Measurements from ENCODE around the gene RPL7A. TPM values are rescaled to one million over a fixed set of nuclear protein-coding genes. Genes with fewer than 3 reads are reported as not detected.

RPL7A gene
- total RNA-seq, 1 experiment from 2014 or later = 1,156 TPM

GRCh38 chr9:133382507-133383141 is 34.6 kb downstream of the RPL7A start:
- Histone ChIP-seq H3K4me3 (ENCODE audit: low read length) (no peak overlapping the region), H3K27ac (ENCODE audit: low read length) (no peak overlapping the region), H3K27me3 (ENCODE audit: low read length) (no peaks in the 10 kb centered on the region), H3K9me3 (ENCODE audit: low read length) (no peaks in the 10 kb centered on the region), H3K9ac (ENCODE audit: low read length) (no peak overlapping the region), H3K4me1 (ENCODE audit: insufficient read depth, low read length) (no peaks in the 10 kb centered on the region), H3K79me2 (ENCODE audit: low read length) (no peaks in the 10 kb centered on the region), H3F3A (ENCODE audit: low read length, unreplicated experiment) (no peaks in the 10 kb centered on the region), H3K4me2 (ENCODE audit: low read length) (no peak overlapping the region), H2AFZ (ENCODE audit: low read length) (no peak overlapping the region), H4K20me1 (ENCODE audit: low read length) (no peaks in the 10 kb centered on the region), H3K9me2 (replicated peaks; ENCODE audit: low read length) (no peaks in the 10 kb centered on the region), H3K36me3 (ENCODE audit: low read depth, low read length) (no peaks in the 10 kb centered on the region)
- intact Hi-C loops (cut with micrococcal nuclease) = no loop called here
- TF ChIP-seq EZH2phosphoT487 (IDR thresholded peaks at IDR 0.05; ENCODE audit: borderline replicate concordance, low read length) (no peak), EZH2 (IDR thresholded peaks at IDR 0.05; ENCODE audit: low read length, unreplicated experiment) (no peak)
- TF ChIP-seq, protein P1, sequence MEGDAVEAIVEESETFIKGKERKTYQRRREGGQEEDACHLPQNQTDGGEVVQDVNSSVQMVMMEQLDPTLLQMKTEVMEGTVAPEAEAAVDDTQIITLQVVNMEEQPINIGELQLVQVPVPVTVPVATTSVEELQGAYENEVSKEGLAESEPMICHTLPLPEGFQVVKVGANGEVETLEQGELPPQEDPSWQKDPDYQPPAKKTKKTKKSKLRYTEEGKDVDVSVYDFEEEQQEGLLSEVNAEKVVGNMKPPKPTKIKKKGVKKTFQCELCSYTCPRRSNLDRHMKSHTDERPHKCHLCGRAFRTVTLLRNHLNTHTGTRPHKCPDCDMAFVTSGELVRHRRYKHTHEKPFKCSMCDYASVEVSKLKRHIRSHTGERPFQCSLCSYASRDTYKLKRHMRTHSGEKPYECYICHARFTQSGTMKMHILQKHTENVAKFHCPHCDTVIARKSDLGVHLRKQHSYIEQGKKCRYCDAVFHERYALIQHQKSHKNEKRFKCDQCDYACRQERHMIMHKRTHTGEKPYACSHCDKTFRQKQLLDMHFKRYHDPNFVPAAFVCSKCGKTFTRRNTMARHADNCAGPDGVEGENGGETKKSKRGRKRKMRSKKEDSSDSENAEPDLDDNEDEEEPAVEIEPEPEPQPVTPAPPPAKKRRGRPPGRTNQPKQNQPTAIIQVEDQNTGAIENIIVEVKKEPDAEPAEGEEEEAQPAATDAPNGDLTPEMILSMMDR (conservative IDR thresholded peaks at IDR 0.05; ENCODE audit: low read depth, low read length) = no peak
- no peak for ATAC-seq
- DNase-seq = no peak
- ChIA-PET POLR2A (ENCODE audit: unreplicated experiment) (no interaction called here), CTCF (no interaction called here)
- BruUV-seq (replicated peaks) = no TSS peak

DNA sequence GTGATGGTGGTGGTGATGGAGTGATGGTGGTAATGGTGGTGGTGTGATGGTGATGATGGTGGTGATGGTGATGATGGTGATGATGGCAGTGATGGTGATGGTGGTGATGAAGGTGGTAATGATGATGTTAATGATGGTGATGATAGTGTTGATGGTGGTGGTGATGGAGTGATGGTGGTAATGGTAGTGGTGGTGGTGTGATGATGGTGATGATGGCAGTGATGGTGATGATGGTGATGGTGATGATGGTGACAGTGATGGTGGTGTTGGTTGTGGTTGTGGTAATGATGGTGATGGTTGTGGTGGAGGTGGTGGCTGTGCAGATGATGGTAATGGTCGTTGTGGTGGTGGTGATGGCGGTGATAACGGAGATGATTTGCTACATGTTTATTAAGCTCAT is 35.4 kb downstream of the RPL7A start:
- Histone ChIP-seq H3K4me3 (ENCODE audit: low read length) (no peak overlapping the region), H3K4me1 (ENCODE audit: insufficient read depth, low read length) (no peaks in the 10 kb centered on the region), H3K9me3 (ENCODE audit: low read length) (no peaks in the 10 kb centered on the region), H2AFZ (ENCODE audit: low read length) (no peak overlapping the region), H3K9ac (ENCODE audit: low read length) (no peak overlapping the region), H3K27me3 (ENCODE audit: low read length) (no peaks in the 10 kb centered on the region), H3K4me2 (ENCODE audit: low read length) (no peak overlapping the region), H3K36me3 (ENCODE audit: low read depth, low read length) (no peaks in the 10 kb centered on the region), H3K9me2 (replicated peaks; ENCODE audit: low read length) (no peaks in the 10 kb centered on the region), H4K20me1 (ENCODE audit: low read length) (no peaks in the 10 kb centered on the region), H3K27ac (ENCODE audit: low read length) (no peak overlapping the region), H3F3A (ENCODE audit: low read length, unreplicated experiment) (no peaks in the 10 kb centered on the region), H3K79me2 (ENCODE audit: low read length) (no peaks in the 10 kb centered on the region)
- DNase-seq (no peak), ATAC-seq (no peak)
- ChIA-PET POLR2A (ENCODE audit: unreplicated experiment) (no interaction called here), CTCF (no interaction called here)
- no TSS peak for BruUV-seq (replicated peaks)
- intact Hi-C loops (cut with micrococcal nuclease) = no loop called here
- TF ChIP-seq, protein P1 (conservative IDR thresholded peaks at IDR 0.05; ENCODE audit: low read depth, low read length) = no peak
- TF ChIP-seq EZH2phosphoT487 (IDR thresholded peaks at IDR 0.05; ENCODE audit: borderline replicate concordance, low read length) (no peak), EZH2 (IDR thresholded peaks at IDR 0.05; ENCODE audit: low read length, unreplicated experiment) (no peak)

DNA sequence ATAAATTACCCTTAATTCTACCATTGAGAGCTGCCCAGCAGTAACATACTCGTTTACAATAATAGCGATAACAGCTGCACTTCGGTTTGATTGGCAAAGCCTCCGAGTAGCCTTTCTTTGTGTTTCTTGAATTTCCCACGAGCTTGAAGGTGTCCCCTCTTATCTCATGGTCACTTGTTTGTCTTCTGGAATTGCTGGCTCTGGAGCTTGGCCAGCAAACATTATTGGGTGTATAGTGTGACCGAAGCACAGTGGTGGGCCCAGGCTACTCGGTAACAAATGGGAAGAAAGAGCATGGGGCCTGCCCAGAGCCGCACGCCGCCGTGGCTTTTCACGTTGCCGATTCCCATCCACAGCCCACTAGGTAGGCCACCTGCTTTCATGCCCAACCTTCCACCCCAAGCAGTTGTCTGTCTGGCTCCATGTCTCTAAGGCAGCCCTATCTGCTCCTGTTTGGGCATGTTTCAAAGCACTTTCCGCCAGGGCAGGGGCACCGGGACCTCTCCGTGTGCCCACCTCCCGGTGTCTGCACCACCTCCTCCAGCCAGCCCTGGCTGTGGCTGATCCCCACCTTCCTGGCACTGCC is 36.8 kb downstream of the RPL7A start:
- no peak overlapping the region for H3K4me2 ChIP-seq (ENCODE audit: low read length)
- no peak overlapping the region for H3K9ac ChIP-seq (ENCODE audit: low read length)
- intact Hi-C loops (cut with micrococcal nuclease) = no loop called here
- H3K36me3 ChIP-seq (ENCODE audit: low read depth, low read length) = no peaks in the 10 kb centered on the region
- DNase-seq (no peak), ATAC-seq (no peak)
- H3K9me2 ChIP-seq (replicated peaks; ENCODE audit: low read length) = no peaks in the 10 kb centered on the region
- H3K27ac ChIP-seq (ENCODE audit: low read length) = no peak overlapping the region
- POLR2A ChIA-PET (ENCODE audit: unreplicated experiment) = no interaction called here
- CTCF ChIA-PET = no interaction called here
- no peaks in the 10 kb centered on the region for H4K20me1 ChIP-seq (ENCODE audit: low read length)
- TF ChIP-seq, protein P1 (conservative IDR thresholded peaks at IDR 0.05; ENCODE audit: low read depth, low read length) = no peak
- TF ChIP-seq EZH2phosphoT487 (IDR thresholded peaks at IDR 0.05; ENCODE audit: borderline replicate concordance, low read length) (no peak), EZH2 (IDR thresholded peaks at IDR 0.05; ENCODE audit: low read length, unreplicated experiment) (no peak)
- H3K9me3 ChIP-seq (ENCODE audit: low read length) = no peaks in the 10 kb centered on the region
- no TSS peak for BruUV-seq (replicated peaks)
- no peaks in the 10 kb centered on the region for H3K4me1 ChIP-seq (ENCODE audit: insufficient read depth, low read length)
- no peaks in the 10 kb centered on the region for H3K79me2 ChIP-seq (ENCODE audit: low read length)
- no peak overlapping the region for H2AFZ ChIP-seq (ENCODE audit: low read length)
- no peaks in the 10 kb centered on the region for H3F3A ChIP-seq (ENCODE audit: low read length, unreplicated experiment)
- H3K27me3 ChIP-seq (ENCODE audit: low read length) = no peaks in the 10 kb centered on the region
- H3K4me3 ChIP-seq (ENCODE audit: low read length) = no peak overlapping the region
